AG04449 (cell line): Measurements from ENCODE around the gene P2RX2.

ENCODE experiments used
- CTCF ChIA-PET: fragments of 350-600 bp; formaldehyde crosslinking; extraction: SDS; loops from one replicate; lab custom pipeline; 2021; ENCODE audit warnings: antibody characterized with exemption; lab: Yijun Ruan, JAX
- POLR2A ChIA-PET: fragments of 400-600, 350-600 bp; formaldehyde crosslinking; extraction: SDS; loops from one replicate; lab custom pipeline; 2020; ENCODE audit warnings: antibody characterized with exemption, inconsistent platforms; lab: Yijun Ruan, JAX
- DNase-seq: peaks from one replicate; pipeline ENCODE4 v3.0.0-alpha.2; 2010; ENCODE audit warnings: low read depth, low spot score
- H3K4me3 ChIP-seq: 2 replicates; pipeline ENCODE4 v1.5.1; 2011; ENCODE audit warnings: low read depth, mild to moderate bottlenecking, control low read depth, low read length
- TF ChIP-seq, protein P1 (sequence below): IDR thresholded peaks from one replicate; pipeline ENCODE4 v1.5.1; 2011; ENCODE audit warnings: mild to moderate bottlenecking, moderate library complexity, low read length, control low read depth, inconsistent platforms; ENCODE audit not compliant: insufficient read depth; ENCODE audit errors: missing control alignments

The P2RX2 gene

DNA sequence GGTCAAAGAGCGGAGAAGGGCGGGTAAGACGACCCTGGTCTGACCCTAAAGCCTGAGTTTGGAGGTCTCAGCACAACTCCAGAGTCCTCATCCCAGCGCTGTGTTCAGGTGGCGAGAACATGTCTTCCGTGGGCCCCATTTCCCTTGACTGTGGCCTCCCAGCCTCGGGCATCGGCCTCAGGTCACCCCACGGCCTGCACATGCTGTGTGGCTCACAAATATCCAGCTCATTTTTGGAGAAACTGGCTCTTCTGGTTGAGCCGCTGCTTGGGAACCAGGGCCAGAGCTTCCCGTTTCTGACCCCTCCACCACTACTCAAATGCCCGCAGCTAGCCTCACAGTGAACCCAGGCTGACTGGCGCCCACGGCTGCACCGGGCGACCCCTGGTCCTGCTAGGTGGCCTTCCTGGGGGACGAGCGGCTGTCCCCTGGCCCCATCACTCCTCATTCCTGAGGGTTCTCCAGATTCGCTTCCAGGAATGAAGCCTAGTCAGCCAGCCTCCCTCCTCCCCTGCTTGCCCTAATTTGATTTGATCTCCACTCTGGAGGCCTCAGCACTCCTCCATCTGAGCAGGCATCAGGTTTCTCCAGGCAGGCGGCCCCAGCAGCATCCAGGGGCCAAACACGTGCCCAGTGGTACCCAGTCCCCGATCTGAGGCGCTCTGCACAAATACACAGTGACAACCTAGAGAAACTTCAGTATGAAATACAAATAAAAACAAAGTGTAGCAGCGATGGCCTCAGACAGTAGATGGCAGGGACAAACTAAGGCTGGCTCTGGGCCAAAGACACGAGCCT, 4.7 kb downstream of the P2RX2 start:
- no peak for DNase-seq
- POLR2A ChIA-PET, result no interaction called here
- TF ChIP-seq, protein P1, sequence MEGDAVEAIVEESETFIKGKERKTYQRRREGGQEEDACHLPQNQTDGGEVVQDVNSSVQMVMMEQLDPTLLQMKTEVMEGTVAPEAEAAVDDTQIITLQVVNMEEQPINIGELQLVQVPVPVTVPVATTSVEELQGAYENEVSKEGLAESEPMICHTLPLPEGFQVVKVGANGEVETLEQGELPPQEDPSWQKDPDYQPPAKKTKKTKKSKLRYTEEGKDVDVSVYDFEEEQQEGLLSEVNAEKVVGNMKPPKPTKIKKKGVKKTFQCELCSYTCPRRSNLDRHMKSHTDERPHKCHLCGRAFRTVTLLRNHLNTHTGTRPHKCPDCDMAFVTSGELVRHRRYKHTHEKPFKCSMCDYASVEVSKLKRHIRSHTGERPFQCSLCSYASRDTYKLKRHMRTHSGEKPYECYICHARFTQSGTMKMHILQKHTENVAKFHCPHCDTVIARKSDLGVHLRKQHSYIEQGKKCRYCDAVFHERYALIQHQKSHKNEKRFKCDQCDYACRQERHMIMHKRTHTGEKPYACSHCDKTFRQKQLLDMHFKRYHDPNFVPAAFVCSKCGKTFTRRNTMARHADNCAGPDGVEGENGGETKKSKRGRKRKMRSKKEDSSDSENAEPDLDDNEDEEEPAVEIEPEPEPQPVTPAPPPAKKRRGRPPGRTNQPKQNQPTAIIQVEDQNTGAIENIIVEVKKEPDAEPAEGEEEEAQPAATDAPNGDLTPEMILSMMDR, result no peak
- H3K4me3 ChIP-seq, result no peak overlapping the region
- CTCF ChIA-PET, result interaction anchor here (1.1 to 15.6 kb wide), 5 partner anchors 8 to 208 kb away, joined by 3 to 214 read pairs (median 12); partner anchors contain the start of gene LRCOL1

DNA sequence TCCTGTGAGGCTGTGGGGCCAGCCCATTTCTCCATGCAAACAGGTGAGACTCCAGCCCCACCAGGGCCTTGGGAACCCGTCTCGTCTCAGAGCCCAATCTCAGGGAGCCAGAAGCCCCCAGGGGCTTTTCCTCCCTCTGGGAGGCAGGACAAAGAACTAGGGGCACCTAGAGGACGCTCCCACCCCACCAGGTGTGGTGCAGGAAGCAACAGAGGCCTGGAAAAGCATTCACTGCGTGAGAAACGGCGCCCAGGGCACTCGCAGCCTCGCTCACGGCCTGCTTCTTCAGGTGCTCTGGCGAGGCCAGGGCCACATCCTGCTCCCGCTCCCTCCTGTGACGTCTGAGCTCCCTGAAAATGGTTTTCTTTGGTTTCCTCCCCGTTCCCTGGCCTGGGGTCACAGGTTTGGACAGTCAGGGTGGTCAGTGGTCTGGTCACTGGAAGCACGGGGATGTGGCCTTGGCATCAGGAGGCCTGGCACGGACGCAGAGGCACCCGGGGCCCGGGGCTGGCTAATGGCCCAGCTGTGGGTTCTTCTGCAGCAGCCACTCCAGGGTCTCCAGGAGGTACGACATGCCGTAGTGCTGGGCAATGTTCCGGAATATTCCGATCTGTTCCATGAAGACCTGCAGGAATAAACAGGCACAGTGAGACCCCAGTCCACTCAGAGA, 5.7 kb downstream of the P2RX2 start:
- TF ChIP-seq, protein P1, result no peak
- POLR2A ChIA-PET, result no interaction called here
- CTCF ChIA-PET, result interaction anchor here (1.3 to 1.6 kb wide), 2 partner anchors 10 to 14 kb away, joined by 4 to 7 read pairs; no protein-coding TSS in a partner anchor
- H3K4me3 ChIP-seq, result no peak overlapping the region
- no peak for DNase-seq

DNA sequence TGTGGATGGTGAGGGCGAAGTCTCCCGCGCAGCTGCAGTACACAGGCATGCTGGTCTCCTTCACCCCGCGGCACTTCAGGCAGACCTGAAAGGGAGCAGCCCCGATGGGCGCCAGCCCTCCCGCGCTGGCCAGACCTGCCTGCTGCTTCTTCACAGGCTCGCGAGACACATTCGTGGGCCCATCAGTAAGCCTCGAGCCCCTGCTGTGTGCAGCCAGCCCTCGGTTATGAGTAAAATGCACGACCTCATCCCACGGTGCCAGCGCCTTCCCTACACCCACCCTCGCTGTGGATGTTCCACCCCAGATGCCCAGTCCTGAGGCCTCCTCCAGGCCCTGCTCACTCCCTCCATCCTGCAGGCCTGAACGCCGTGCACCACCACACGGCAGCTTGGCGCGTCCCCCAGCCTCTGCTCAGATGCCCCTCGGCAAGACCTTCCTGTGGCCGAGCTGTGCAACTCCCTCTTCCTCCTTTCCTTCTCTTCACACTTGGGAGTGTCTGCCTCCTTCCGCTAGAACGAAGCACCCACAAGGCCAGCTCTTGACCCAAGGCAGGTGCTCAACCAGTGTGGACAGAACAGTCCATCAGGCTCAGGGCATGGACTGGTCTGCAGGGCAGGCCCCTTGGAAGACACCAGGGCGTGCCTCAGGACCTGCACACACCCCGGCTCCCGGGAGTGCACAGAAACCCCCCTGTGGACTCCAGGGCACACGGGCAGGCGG, 6.5 kb downstream of the P2RX2 start:
- CTCF ChIA-PET, result interaction anchor here (1.0 to 1.9 kb wide), 6 partner anchors 11 to 471 kb away, joined by 3 to 9 read pairs (median 4); no protein-coding TSS in a partner anchor
- H3K4me3 ChIP-seq, result no peak overlapping the region
- POLR2A ChIA-PET, result no interaction called here
- TF ChIP-seq, protein P1, result no peak
- DNase-seq, result no peak

DNA sequence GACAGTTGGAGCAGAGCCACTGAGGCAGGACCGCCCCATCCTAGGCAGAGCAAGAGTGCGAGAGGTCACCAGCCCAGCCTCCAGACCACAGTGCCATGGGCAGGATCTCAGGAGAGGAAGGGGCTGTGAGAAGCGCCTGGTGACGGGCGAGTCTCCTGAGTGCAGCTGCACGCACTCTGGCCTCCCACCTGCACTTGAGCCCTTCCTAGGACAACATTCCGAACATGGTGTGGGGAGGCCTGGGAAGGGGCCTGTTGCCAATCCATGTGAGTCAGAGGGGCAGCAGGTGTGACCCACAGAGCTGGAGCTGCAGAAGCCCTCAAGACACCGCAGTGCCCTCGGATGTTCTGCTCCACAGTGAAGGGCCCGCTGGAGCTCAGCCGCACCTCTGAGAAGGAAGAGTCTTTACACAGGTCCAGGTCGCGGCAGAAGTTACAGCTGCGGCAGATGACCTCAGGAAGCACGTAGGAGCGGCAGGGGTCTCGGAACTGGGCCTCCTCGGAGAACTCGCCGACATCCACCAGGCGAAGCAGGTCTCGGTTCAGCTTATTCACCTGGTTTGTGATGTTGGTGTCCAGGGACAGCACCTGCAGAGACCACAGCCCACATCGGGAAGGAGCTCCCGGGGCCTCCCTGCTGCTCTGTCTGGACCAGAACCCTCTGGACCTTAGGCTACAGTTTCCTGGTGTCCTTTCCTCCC, 7.3 kb downstream of the P2RX2 start:
- CTCF ChIA-PET, result interaction anchor here (1.0 to 1.9 kb wide), 5 partner anchors 10 to 472 kb away, joined by 3 to 9 read pairs (median 4); no protein-coding TSS in a partner anchor
- DNase-seq, result no peak
- POLR2A ChIA-PET, result no interaction called here
- H3K4me3 ChIP-seq, result no peak overlapping the region
- TF ChIP-seq, protein P1, result no peak

DNA sequence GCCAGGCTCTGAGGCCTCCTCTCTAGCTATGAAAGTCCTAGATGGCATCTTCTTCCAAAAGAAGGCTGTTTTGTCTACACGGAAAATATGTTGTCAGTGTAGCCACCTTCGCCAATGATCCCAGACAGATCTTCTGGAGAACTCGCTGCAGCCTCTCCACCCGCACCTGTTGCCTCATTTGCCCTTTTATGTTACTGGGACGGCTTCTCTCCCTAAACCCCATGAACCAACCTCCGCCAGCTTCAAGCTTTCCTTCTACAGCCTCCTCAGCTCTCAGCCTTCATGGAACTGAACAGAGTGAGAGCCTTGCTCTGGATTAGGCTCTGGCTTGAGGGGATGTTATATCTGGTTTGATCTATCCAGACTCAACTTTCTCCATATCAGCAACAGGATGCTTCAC, 10.8 kb downstream of the P2RX2 start:
- H3K4me3 ChIP-seq, result no peak overlapping the region
- DNase-seq, result no peak
- POLR2A ChIA-PET, result no interaction called here
- TF ChIP-seq, protein P1, result no peak
- CTCF ChIA-PET, result interaction anchor here (1.0 to 5.5 kb wide), 4 partner anchors 10 to 14 kb away, joined by 3 to 45 read pairs (median 12); no protein-coding TSS in a partner anchor
